ENCODE measurements around the gene DRAP1. TPM values are rescaled to one million over a fixed set of nuclear protein-coding genes. Genes with fewer than 3 reads are reported as not detected.

DRAP1 gene
- total RNA-seq, 1 donor from 2014 or later: 118 TPM

- Mint-ChIP-seq H3K4me3 (ENCODE audit: low read depth) (no peak overlapping the region), H3K27me3 (ENCODE audit: low read depth) (peaks cover 3% of the 10 kb centered on the region), H3K4me1 (ENCODE audit: low read depth) (peaks cover 7% of the 10 kb centered on the region), H3K27ac (no peak overlapping the region), H3K9me3 (no peaks in the 10 kb centered on the region), H3K36me3 (ENCODE audit: low read depth) (no peaks in the 10 kb centered on the region)
- intact Hi-C loops (cut with micrococcal nuclease): no loop called here
- no peak for DNase-seq (ENCODE audit: low spot score)
Observed at GRCh38 chr11:65952052-65952521, 32.9 kb downstream of the DRAP1 start.

- DNase-seq (ENCODE audit: low spot score): no peak
- Mint-ChIP-seq H3K4me3 (ENCODE audit: low read depth) (no peak overlapping the region), H3K4me1 (ENCODE audit: low read depth) (peaks cover 13% of the 10 kb centered on the region), H3K27me3 (ENCODE audit: low read depth) (peaks cover 3% of the 10 kb centered on the region), H3K36me3 (ENCODE audit: low read depth) (no peaks in the 10 kb centered on the region), H3K27ac (no peak overlapping the region), H3K9me3 (no peaks in the 10 kb centered on the region)
- intact Hi-C loops (cut with micrococcal nuclease): no loop called here
Observed at GRCh38 chr11:65953471-65953870, 34.2 kb downstream of the DRAP1 start.

GRCh38 chr11:65954771-65955170 lies 35.5 kb downstream of the DRAP1 start:
- Mint-ChIP-seq H3K27ac (no peak overlapping the region), H3K4me1 (ENCODE audit: low read depth) (peaks cover 13% of the 10 kb centered on the region), H3K27me3 (ENCODE audit: low read depth) (peaks cover 3% of the 10 kb centered on the region), H3K36me3 (ENCODE audit: low read depth) (no peaks in the 10 kb centered on the region), H3K9me3 (no peaks in the 10 kb centered on the region), H3K4me3 (ENCODE audit: low read depth) (no peak overlapping the region)
- DNase-seq (ENCODE audit: low spot score): no peak
- intact Hi-C loops (cut with micrococcal nuclease): no loop called here

GRCh38 chr11:65958291-65958690 lies 39.1 kb downstream of the DRAP1 start:
- no peaks in the 10 kb centered on the region for H3K9me3 Mint-ChIP-seq
- no peak for DNase-seq (ENCODE audit: low spot score)
- peaks cover 15% of the 10 kb centered on the region for H3K36me3 Mint-ChIP-seq (ENCODE audit: low read depth)
- H3K4me3 Mint-ChIP-seq (ENCODE audit: low read depth): no peak overlapping the region
- intact Hi-C loops (cut with micrococcal nuclease): no loop called here
- H3K27ac Mint-ChIP-seq: no peak overlapping the region
- H3K4me1 Mint-ChIP-seq (ENCODE audit: low read depth): peaks cover 29% of the 10 kb centered on the region
- H3K27me3 Mint-ChIP-seq (ENCODE audit: low read depth): no peaks in the 10 kb centered on the region

- no peak overlapping the region for H3K4me3 Mint-ChIP-seq (ENCODE audit: low read depth)
- no peak overlapping the region for H3K27ac Mint-ChIP-seq
- peaks cover 19% of the 10 kb centered on the region for H3K36me3 Mint-ChIP-seq (ENCODE audit: low read depth)
- intact Hi-C loops (cut with micrococcal nuclease): no loop called here
- H3K9me3 Mint-ChIP-seq: no peaks in the 10 kb centered on the region
- DNase-seq (ENCODE audit: low spot score): no peak
- no peaks in the 10 kb centered on the region for H3K27me3 Mint-ChIP-seq (ENCODE audit: low read depth)
- peaks cover 31% of the 10 kb centered on the region for H3K4me1 Mint-ChIP-seq (ENCODE audit: low read depth)
Observed at GRCh38 chr11:65958774-65959420, 39.7 kb downstream of the DRAP1 start.

- DNase-seq (ENCODE audit: low spot score): no peak
- H3K36me3 Mint-ChIP-seq (ENCODE audit: low read depth): peaks cover 35% of the 10 kb centered on the region
- no peaks in the 10 kb centered on the region for H3K9me3 Mint-ChIP-seq
- no peaks in the 10 kb centered on the region for H3K27me3 Mint-ChIP-seq (ENCODE audit: low read depth)
- peak overlapping the region; percentile 96 for H3K4me3 Mint-ChIP-seq (ENCODE audit: low read depth)
- peaks cover 36% of the 10 kb centered on the region for H3K4me1 Mint-ChIP-seq (ENCODE audit: low read depth)
- intact Hi-C loops (cut with micrococcal nuclease): loop anchor here (1.0 to 2.0 kb wide), 4 partner anchors 32 to 72 kb away; partner anchors contain the start of genes BANF1, C11orf68, DRAP1 and EIF1AD
- peak overlapping the region; percentile 97 for H3K27ac Mint-ChIP-seq
Observed at GRCh38 chr11:65960824-65961266, 41.6 kb downstream of the DRAP1 start.

- Mint-ChIP-seq H3K27ac (peak within 1 kb of the TSS; percentile 97), H3K36me3 (ENCODE audit: low read depth) (peaks cover 42% of the 10 kb centered on the region), H3K4me3 (ENCODE audit: low read depth) (peak within 1 kb of the TSS; percentile 96), H3K4me1 (ENCODE audit: low read depth) (peaks cover 35% of the 10 kb centered on the region), H3K27me3 (ENCODE audit: low read depth) (no peaks in the 10 kb centered on the region), H3K9me3 (no peaks in the 10 kb centered on the region)
- DNase-seq (ENCODE audit: low spot score): peak; percentile 94
- intact Hi-C loops (cut with micrococcal nuclease): loop anchor here (1.0 to 2.0 kb wide), 4 partner anchors 33 to 73 kb away; partner anchors contain the start of genes BANF1, C11orf68, DRAP1 and EIF1AD
Observed at GRCh38 chr11:65961267-65962140, 42.3 kb downstream of the DRAP1 start, which contains the start of gene SART1. TSS of gene SART1 (plus strand) at chr11:65961734. CDS start at chr11:65961781, 47 bp downstream.

- Mint-ChIP-seq H3K4me3 (ENCODE audit: low read depth) (peak overlapping the region; percentile 96), H3K27me3 (ENCODE audit: low read depth) (no peaks in the 10 kb centered on the region), H3K27ac (peak overlapping the region; percentile 59), H3K9me3 (no peaks in the 10 kb centered on the region), H3K36me3 (ENCODE audit: low read depth) (peaks cover 49% of the 10 kb centered on the region), H3K4me1 (ENCODE audit: low read depth) (peaks cover 29% of the 10 kb centered on the region)
- intact Hi-C loops (cut with micrococcal nuclease): no loop called here
- no peak for DNase-seq (ENCODE audit: low spot score)
Observed at GRCh38 chr11:65962141-65962564, 42.9 kb downstream of the DRAP1 start.

- intact Hi-C loops (cut with micrococcal nuclease): no loop called here
- H3K36me3 Mint-ChIP-seq (ENCODE audit: low read depth): peaks cover 71% of the 10 kb centered on the region
- no peaks in the 10 kb centered on the region for H3K9me3 Mint-ChIP-seq
- no peak overlapping the region for H3K27ac Mint-ChIP-seq
- DNase-seq (ENCODE audit: low spot score): no peak
- H3K27me3 Mint-ChIP-seq (ENCODE audit: low read depth): no peaks in the 10 kb centered on the region
- H3K4me1 Mint-ChIP-seq (ENCODE audit: low read depth): peaks cover 24% of the 10 kb centered on the region
- H3K4me3 Mint-ChIP-seq (ENCODE audit: low read depth): no peak overlapping the region
Observed at GRCh38 chr11:65964906-65965305, 45.7 kb downstream of the DRAP1 start.

GRCh38 chr11:65965986-65966762 lies 46.9 kb downstream of the DRAP1 start:
- intact Hi-C loops (cut with micrococcal nuclease): no loop called here
- Mint-ChIP-seq H3K36me3 (ENCODE audit: low read depth) (peaks cover 78% of the 10 kb centered on the region), H3K4me1 (ENCODE audit: low read depth) (peaks cover 20% of the 10 kb centered on the region), H3K4me3 (ENCODE audit: low read depth) (no peak overlapping the region), H3K9me3 (no peaks in the 10 kb centered on the region), H3K27me3 (ENCODE audit: low read depth) (no peaks in the 10 kb centered on the region), H3K27ac (no peak overlapping the region)
- DNase-seq (ENCODE audit: low spot score): no peak

GRCh38 chr11:65967329-65967934 lies 48.2 kb downstream of the DRAP1 start:
- Mint-ChIP-seq H3K36me3 (ENCODE audit: low read depth) (peaks cover 80% of the 10 kb centered on the region), H3K27me3 (ENCODE audit: low read depth) (no peaks in the 10 kb centered on the region), H3K27ac (no peak overlapping the region)

More at GRCh38 chr11:65967329-65967934, 48.2 kb downstream of the DRAP1 start:
- no peak overlapping the region for H3K4me3 Mint-ChIP-seq (ENCODE audit: low read depth)
- intact Hi-C loops (cut with micrococcal nuclease): no loop called here
- H3K4me1 Mint-ChIP-seq (ENCODE audit: low read depth): peaks cover 16% of the 10 kb centered on the region
- DNase-seq (ENCODE audit: low spot score): no peak
- H3K9me3 Mint-ChIP-seq: no peaks in the 10 kb centered on the region

Data from activated T-helper 2 cell treated with anti-CD3 and anti-CD28 coated beads, Interferon-gamma antibody, Interleukin-2, Interleukin-4, amounts not matched to agents 10 μg/mL and 5 μg/mL and 100 μg/mL, durations not matched to agents 14 hours and 24 hours and 36 hours (primary cell).